Heart left ventricle (tissue), 13 donors: Measurements from ENCODE around the gene KIF21B.

Experiments
- POLR2A ChIP-seq, 2 donors: fragments of 450-650 bp; IDR thresholded peaks; one replicate each; pipeline ENCODE4 v1.6.1; 2017; ENCODE audit warnings: antibody characterized with exemption in 2 of 2, mild to moderate bottlenecking in 2 of 2, moderate library complexity in 2 of 2
- TF ChIP-seq, protein P1 (sequence below), 12 donors: fragments of 200-600 bp; sonication (generic) in 4 of 12; IDR thresholded peaks; one replicate each; pipeline versions ENCODE4 v1.5.0 to v1.8.0; 2018 to 2022; ENCODE audit warnings: antibody characterized with exemption in 12 of 12, mild to moderate bottlenecking in 5 of 12
- donor health status: ischemic (EF 13 %, LVEDD 7.1; RV severe dilation, severe dysfunction).
- donor health status: DM: no; HTN: yes; CAD: no.
- donor health status: DM: no; HTN: no; CAD: no.
- donor health status: ischemic (EF 25% LVEDD 6.9; RV normal size, moderate dysfunction).
- donor health status: ischemic (EF 25% LVEDD 5.7; RV mildly dilated, moderate dysfunction).
- donor health status: ischemic (EF 35%, LVEDD 5.7; RV mildly dilated, moderate dysfunction).
- donor health status: nonischemic (EF 11% LVEDD 7.7; RV severe dilation, severe dysfunction).
- donor health status: DM: yes; HTN: yes; CAD: no.
- donor health status: PGD.
- donor health status: ischemic (EF 29% LVEDD 5.4; RV normal size, mild dysfunction).
- donor health status: nonischemic (EF 23%, LVEDD 6.1; RV moderate dilation, normal function).

DNA sequence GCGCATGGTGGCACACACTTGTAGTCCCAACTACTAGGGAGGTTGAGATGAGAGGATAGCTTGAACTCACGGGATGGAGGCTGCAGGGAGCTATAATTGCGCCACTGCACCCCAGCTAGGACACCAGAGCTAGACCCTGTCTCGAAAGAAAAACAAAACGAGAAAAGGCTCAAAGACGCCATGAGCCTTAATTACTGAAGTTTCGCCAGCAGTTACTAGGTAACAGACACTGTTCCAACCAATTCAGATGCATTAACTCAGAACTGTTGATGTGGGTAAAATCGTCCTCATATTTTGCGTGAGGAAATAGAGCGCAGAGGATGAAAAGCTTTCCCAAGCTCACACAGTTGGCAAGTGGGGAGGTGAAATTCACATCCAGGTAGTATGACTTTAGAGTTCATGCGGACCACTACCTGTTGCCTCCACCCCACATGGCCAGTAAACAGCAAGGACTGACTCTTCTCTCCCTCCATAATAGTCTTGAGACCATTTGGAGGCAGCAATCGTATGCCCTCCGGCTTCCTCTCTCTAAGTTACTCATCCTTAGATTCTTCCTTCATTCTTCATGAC lies 88.8 kb downstream of the KIF21B start:
- TF ChIP-seq, protein P1, sequence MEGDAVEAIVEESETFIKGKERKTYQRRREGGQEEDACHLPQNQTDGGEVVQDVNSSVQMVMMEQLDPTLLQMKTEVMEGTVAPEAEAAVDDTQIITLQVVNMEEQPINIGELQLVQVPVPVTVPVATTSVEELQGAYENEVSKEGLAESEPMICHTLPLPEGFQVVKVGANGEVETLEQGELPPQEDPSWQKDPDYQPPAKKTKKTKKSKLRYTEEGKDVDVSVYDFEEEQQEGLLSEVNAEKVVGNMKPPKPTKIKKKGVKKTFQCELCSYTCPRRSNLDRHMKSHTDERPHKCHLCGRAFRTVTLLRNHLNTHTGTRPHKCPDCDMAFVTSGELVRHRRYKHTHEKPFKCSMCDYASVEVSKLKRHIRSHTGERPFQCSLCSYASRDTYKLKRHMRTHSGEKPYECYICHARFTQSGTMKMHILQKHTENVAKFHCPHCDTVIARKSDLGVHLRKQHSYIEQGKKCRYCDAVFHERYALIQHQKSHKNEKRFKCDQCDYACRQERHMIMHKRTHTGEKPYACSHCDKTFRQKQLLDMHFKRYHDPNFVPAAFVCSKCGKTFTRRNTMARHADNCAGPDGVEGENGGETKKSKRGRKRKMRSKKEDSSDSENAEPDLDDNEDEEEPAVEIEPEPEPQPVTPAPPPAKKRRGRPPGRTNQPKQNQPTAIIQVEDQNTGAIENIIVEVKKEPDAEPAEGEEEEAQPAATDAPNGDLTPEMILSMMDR (IDR thresholded peaks at IDR 0.05), result no peak
- TF ChIP-seq POLR2A (IDR thresholded peaks at IDR 0.05), result no peak
